Thymus (tissue), 11 donors: ENCODE results near the gene PTPDC1. TPM values are rescaled to one million over a fixed set of nuclear protein-coding genes. Genes with fewer than 3 reads are reported as not detected.

ENCODE experiments used
- DNase-seq, 9 donors: peaks; one replicate each; pipeline ENCODE4 v3.0.0-alpha.2; 2013; ENCODE audit warnings: low spot score in 9 of 9, low read depth in 6 of 9, missing footprints in 1 of 9
- H3K27ac ChIP-seq, 2 donors: one replicate each; pipeline ENCODE4 v1.5.1; 2013; ENCODE audit warnings: control low read depth in 1 of 2, low read depth in 1 of 2, low read length in 1 of 2, mild to moderate bottlenecking in 1 of 2, moderate library complexity in 1 of 2
- H3K27me3 ChIP-seq, 2 donors: one replicate each; pipeline ENCODE4 v1.5.1; 2013; ENCODE audit warnings: low read length in 1 of 2; ENCODE audit not compliant: control insufficient read depth in 2 of 2, insufficient read depth in 1 of 2
- H3K36me3 ChIP-seq, 2 donors: one replicate each; pipeline ENCODE4 v1.5.1; 2013; ENCODE audit warnings: low read length in 1 of 2, mild to moderate bottlenecking in 1 of 2, moderate library complexity in 1 of 2; ENCODE audit not compliant: control insufficient read depth in 2 of 2, insufficient read depth in 2 of 2
- H3K4me1 ChIP-seq, 2 donors: one replicate each; pipeline ENCODE4 v1.5.1; 2013; ENCODE audit warnings: low read length in 2 of 2; ENCODE audit not compliant: control insufficient read depth in 2 of 2, insufficient read depth in 2 of 2
- H3K4me3 ChIP-seq, 2 donors: one replicate each; pipeline ENCODE4 v1.5.1; 2013; ENCODE audit warnings: low read length in 2 of 2, control low read depth in 1 of 2, mild to moderate bottlenecking in 1 of 2
- H3K9me3 ChIP-seq, 2 donors: one replicate each; pipeline ENCODE4 v1.5.1; 2013; ENCODE audit warnings: low read length in 1 of 2, mild to moderate bottlenecking in 1 of 2; ENCODE audit not compliant: control insufficient read depth in 2 of 2, insufficient read depth in 1 of 2
- WGBS: extraction: QIAGEN DNeasy Blood & Tissue Kit; methylation state at CpG from one replicate; pipeline ENCODE4 v1.1.7; 2013; 5-methylcytosine and 5-hydroxymethylcytosine counted together
- polyA plus RNA-seq: library from polyadenylated mRNA; stranded (reverse); fragments of 200-250 nt; gene quantifications from one replicate; pipeline ENCODE4 v1.2.3, GENCODE V29; 2013
- total RNA-seq: library from RNA; stranded (reverse); fragments of 120-200 nt; gene quantifications from one replicate; pipeline ENCODE4 v1.2.4, GENCODE V29; 2013
- donor health status: healthy.

PTPDC1 gene
- total and polyA plus RNA-seq, 2 donors: 3.9 to 4.0 TPM

DNA sequence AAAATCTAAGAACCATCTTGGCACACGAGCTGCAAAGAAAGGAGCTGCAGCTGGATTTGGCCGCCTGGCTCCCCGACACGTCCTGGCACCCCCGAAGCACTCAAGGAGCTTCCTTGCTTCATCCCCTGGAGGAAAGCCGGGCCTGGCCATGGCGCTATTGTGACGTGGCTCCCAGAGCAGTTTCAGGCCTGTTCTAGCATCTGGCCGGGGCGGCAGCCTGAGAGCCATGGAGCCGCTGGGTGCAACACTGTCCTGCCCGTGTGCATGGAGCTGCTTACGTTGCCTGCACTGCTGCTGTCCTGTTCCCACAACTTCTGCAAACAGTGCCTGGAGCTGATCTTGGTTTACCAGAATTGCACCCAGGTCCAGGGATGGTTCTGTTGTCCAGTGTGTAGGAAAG lies 63.5 kb downstream of the PTPDC1 start:
- H3K9me3 ChIP-seq: no peaks in the 10 kb centered on the region
- no peak overlapping the region for H3K4me3 ChIP-seq
- H3K36me3 ChIP-seq: no peaks in the 10 kb centered on the region
- no peaks in the 10 kb centered on the region for H3K27me3 ChIP-seq
- H3K4me1 ChIP-seq: no peaks in the 10 kb centered on the region
- DNase-seq: no peak
- WGBS: 89% methylated on average over 13 of the region's 13 CpGs
- H3K27ac ChIP-seq: no peak overlapping the region

DNA sequence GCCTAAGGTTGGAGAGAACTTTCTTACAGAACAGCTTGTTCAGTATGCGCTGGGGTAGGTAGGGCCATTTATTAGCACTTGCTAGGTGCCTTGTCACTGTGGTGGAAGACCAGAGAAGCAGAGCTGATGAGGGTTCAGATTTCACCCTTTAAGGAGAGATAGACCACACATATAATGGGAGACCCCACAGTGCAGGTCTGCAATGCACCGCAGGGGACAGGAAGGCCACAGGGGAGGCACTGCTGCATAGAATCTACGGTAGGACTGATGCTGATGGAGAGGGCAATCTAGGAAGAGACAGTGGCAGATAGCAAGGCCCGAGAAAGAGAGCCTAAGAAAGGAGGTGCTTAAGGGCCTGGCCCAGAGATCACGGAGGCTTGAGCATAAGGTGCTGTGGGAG lies 64.2 kb downstream of the PTPDC1 start:
- Histone ChIP-seq H3K27ac (no peak overlapping the region), H3K4me1 (no peaks in the 10 kb centered on the region), H3K27me3 (no peaks in the 10 kb centered on the region), H3K4me3 (no peak overlapping the region), H3K9me3 (no peaks in the 10 kb centered on the region), H3K36me3 (no peaks in the 10 kb centered on the region)
- 84% methylated on average over 5 of the region's 5 CpGs for WGBS
- no peak for DNase-seq

DNA sequence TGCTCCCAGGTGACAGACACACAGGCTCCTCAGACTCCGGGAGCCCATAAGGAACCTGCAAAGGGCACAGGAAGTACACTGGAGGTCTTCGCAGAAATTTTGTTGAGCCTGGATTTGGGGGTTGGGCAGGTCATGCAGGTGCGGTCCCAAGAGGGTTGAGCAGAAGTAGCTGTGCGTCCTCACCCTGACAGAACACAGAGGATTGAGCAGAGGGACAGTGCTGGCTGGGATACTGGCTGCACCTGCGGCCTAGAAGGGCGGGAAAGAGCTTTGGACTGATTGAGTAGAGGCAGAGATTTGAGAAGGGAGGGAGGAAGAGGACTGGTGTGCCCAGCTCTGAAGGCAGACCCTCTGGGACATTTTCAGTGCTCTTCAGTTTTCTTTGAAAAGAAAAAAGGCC lies 65.4 kb downstream of the PTPDC1 start:
- no peaks in the 10 kb centered on the region for H3K4me1 ChIP-seq
- WGBS: 73% methylated on average over 6 of the region's 6 CpGs
- H3K9me3 ChIP-seq: no peaks in the 10 kb centered on the region
- no peak for DNase-seq
- no peak overlapping the region for H3K27ac ChIP-seq
- no peaks in the 10 kb centered on the region for H3K36me3 ChIP-seq
- H3K4me3 ChIP-seq: no peak overlapping the region
- H3K27me3 ChIP-seq: no peaks in the 10 kb centered on the region

DNA sequence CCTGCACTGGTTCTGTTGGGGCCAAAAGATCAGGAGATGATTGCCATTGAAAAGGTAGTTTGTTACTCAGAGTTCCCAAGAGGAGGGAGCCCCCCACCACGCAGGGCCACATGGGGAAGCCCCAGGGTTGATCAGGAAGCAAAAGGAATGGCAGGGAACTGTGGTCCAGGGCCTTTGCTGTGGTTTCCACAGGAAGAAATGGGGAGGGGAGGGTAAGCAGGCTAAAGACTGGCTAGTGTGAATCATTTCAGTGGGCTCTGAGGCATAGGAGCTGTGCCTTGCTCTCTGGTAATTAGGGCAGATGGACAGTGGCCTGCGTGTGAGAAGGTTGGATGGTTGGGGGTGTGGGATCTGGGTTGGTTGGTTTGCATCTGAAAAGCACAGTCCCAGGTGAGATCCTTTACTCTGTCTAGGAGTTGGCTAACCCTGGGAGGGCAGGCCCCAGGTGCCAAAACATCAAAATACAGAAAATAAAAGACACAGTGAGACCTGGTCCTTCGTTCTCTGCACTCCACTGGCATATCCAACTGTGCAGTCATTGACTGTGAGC lies 66.1 kb downstream of the PTPDC1 start:
- DNase-seq: no peak
- H3K36me3 ChIP-seq: no peaks in the 10 kb centered on the region
- H3K4me3 ChIP-seq: no peak overlapping the region
- H3K9me3 ChIP-seq: no peaks in the 10 kb centered on the region
- no peaks in the 10 kb centered on the region for H3K27me3 ChIP-seq
- 68% methylated on average over 3 of the region's 3 CpGs for WGBS
- H3K4me1 ChIP-seq: no peaks in the 10 kb centered on the region
- H3K27ac ChIP-seq: no peak overlapping the region

DNA sequence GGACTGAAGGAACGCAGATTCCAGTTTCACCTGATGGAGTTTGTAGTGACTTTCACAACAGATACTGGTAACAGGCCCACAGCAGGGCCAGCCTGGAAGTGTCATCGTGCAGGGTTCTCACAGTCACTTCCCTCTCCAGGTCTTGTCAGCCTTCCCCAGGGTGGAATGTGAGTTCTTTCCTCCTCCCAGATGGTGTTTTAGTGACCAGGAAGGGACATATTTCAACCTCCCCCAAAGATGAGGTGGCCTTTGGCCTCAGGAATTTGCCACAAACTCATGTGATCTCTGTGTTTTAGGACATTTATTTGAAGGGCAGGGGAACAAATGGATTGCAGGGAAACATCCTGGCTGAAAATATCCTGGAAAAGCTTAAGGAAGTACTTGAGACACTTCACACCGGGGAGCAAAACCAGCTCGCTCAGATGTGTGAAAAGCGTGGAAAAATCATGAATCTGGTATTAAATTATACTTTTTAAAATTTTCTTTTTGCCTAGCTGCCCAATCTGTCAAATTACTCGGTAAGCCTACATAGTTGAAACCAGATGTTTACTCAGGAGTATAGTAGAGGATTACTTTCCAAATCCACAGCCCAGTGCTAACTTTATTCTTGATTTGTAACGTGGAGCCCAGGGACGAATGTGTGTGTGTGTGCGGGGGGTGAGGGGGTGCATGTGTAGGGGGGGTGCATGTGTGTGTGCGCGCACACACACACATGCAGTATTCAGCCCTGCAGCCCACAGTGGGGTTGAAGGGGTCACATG lies 66.8 kb downstream of the PTPDC1 start:
- H3K9me3 ChIP-seq: no peaks in the 10 kb centered on the region
- 92% methylated on average over 11 of the region's 11 CpGs for WGBS
- no peaks in the 10 kb centered on the region for H3K36me3 ChIP-seq
- no peaks in the 10 kb centered on the region for H3K27me3 ChIP-seq
- DNase-seq: no peak
- H3K4me3 ChIP-seq: no peak overlapping the region
- H3K4me1 ChIP-seq: peaks cover 0 to under 1% of the 10 kb centered on the region in 2 donors
- H3K27ac ChIP-seq: no peak overlapping the region

DNA sequence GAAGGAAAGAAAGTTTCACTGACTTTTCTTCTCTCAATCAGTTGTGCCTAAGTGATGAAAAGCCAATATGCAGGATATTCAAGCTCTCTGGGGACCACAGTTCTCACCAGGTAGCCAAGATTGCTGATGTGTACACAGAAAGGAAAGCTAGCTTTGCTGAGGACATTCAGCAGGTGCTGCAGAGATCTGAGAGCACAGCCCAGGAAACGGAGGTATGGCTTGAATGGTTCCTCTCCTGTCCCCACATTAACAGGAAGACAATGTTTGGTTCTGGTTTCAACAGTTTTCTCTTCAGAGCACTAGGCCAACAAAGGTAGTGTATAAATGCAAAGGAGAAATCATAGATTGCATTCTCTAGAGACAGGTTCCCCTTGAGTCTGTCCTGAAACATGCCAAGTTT lies 69.6 kb downstream of the PTPDC1 start:
- 3% methylated on average over 1 of the region's 1 CpG for WGBS
- Histone ChIP-seq H3K4me1 (peaks cover 0 to 9% of the 10 kb centered on the region in 2 donors), H3K36me3 (no peaks in the 10 kb centered on the region), H3K27me3 (no peaks in the 10 kb centered on the region), H3K9me3 (no peaks in the 10 kb centered on the region), H3K27ac (peak overlapping the region in 1 of 2 donors; percentile 8), H3K4me3 (no peak overlapping the region)
- peak in 2 of 9 donors; percentile 12 to 37 for DNase-seq

DNA sequence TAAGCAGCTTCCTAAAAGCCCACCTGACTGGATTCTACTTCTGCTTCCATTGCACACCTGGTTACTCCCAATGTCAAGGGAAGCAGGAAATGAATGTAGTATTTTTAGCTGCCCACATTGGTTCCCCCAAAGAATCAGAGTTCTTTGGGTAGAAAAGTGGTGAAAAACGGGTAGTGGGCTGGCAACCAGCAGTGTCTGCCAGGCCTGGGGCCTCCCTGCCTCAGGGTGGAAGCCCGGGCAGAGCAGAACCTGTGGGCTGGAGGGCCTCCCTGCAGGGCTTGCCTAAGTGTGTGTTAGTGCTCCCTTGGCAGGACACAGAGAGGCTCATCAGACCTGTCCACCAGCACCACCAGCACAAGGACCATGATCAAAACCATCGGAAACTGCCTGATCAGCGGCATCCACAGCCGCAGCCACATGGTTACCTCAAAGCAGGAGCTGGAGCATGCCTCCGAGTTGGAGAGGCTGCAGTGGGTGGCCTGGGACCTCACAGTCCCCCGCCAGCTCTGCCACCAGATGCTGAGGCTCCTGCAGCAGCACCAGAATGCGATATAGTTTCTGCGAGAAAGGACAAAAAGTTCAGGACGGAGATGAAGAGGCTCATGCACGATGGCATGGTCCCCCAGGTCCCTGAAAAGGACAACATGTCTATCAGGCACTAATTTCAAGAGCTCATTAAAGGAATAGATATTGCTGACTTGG lies 72.2 kb downstream of the PTPDC1 start:
- Histone ChIP-seq H3K27ac (no peak overlapping the region), H3K4me1 (peaks cover 0 to 9% of the 10 kb centered on the region in 2 donors), H3K36me3 (no peaks in the 10 kb centered on the region), H3K27me3 (no peaks in the 10 kb centered on the region), H3K4me3 (no peak overlapping the region), H3K9me3 (no peaks in the 10 kb centered on the region)
- 71% methylated on average over 11 of the region's 11 CpGs for WGBS
- DNase-seq: no peak

DNA sequence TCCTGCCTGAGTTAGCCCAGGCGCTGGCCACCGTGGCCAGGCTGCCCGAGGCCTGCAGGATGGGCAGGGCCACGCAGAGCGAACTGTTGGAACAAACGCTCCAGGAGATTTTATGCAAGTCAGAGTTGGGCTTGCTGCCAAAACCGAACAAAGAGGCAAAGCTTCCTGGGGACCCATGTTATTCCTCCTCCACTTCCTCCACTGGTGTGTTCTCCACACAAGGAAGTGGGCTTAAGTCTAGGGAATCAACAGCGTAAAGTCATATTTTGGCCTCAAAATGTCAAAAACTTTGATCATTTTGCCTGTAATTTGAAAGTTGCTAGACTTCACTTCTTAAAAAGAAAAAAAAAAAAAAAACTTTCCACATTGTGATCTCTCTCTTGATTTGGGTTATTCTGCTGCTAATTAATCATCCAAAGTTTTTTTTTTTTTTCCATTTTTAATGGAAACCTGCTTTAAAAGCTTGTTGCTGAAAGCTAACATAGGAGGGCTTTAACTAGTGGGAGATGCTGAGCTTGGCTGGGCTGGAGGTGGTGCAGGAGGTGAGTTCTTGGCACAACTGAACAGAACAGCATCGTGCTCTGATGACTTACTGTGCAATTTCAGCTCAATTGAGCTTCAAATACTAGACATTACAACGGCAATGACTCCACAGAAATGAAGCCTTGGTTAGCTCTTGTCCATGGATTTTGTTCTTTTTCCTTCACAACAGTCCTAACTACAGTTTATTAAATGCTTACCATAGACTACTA lies 73.0 kb downstream of the PTPDC1 start:
- H3K36me3 ChIP-seq: no peaks in the 10 kb centered on the region
- no peaks in the 10 kb centered on the region for H3K9me3 ChIP-seq
- peaks cover 0 to 9% of the 10 kb centered on the region in 2 donors for H3K4me1 ChIP-seq
- no peak overlapping the region for H3K4me3 ChIP-seq
- DNase-seq: peak in 1 of 9 donors; percentile 15
- H3K27me3 ChIP-seq: no peaks in the 10 kb centered on the region
- H3K27ac ChIP-seq: no peak overlapping the region
- WGBS: 34% methylated on average over 10 of the region's 10 CpGs
